HepG2 (cell line): ENCODE data around the gene ZSWIM9. TPM values are rescaled to one million over a fixed set of nuclear protein-coding genes. Genes with fewer than 3 reads are reported as not detected.

ENCODE experiments used
- EEA1 ChIP-seq: sonication (generic); formaldehyde crosslinking; IDR thresholded peaks from 2 replicates; pipeline ENCODE4 v1.5.1; 2020; ENCODE audit warnings: mild to moderate bottlenecking, missing genetic modification reagents, borderline replicate concordance
- EZH2 ChIP-seq: conservative IDR thresholded peaks from 2 replicates; pipeline ENCODE4 v1.6.1; 2012; ENCODE audit warnings: mild to moderate bottlenecking, low read depth, low read length, moderate library complexity
- GATAD1 ChIP-seq: IDR thresholded peaks from 2 replicates; pipeline ENCODE4 v1.6.1; 2016; ENCODE audit warnings: missing genetic modification reagents, missing compliant biosample characterization
- JUNB ChIP-seq: sonication (generic); formaldehyde crosslinking; IDR thresholded peaks from 2 replicates; pipeline ENCODE4 v1.8.0; 2022; ENCODE audit warnings: missing genetic modification reagents, mild to moderate bottlenecking, borderline replicate concordance
- NFE2L2 ChIP-seq: fragments of 150-350 bp; IDR thresholded peaks from 2 replicates; pipeline ENCODE4 v1.6.1; 2014; ENCODE audit warnings: low read length
- PTBP1 ChIP-seq: fragments of 200-400 bp; formaldehyde crosslinking; IDR thresholded peaks from 2 replicates; pipeline ENCODE4 v1.6.1; 2018; ENCODE audit warnings: low read length, low read depth; ENCODE audit not compliant: poor library complexity, severe bottlenecking
- ZMYM4 ChIP-seq: sonication (generic); formaldehyde crosslinking; IDR thresholded peaks from 2 replicates; pipeline ENCODE4 v1.8.1; 2023; ENCODE audit warnings: mild to moderate bottlenecking, missing genetic modification reagents
- ZNF143 ChIP-seq: sonication (generic); formaldehyde crosslinking; IDR thresholded peaks from 2 replicates; pipeline ENCODE4 v1.4.0; 2020; ENCODE audit warnings: missing genetic modification reagents
- ZNF205 ChIP-seq: IDR thresholded peaks from 2 replicates; pipeline ENCODE4 v1.6.1; 2018; ENCODE audit warnings: missing biosample characterization, missing genetic modification reagents
- ZNF350 ChIP-seq: sonication (generic); formaldehyde crosslinking; IDR thresholded peaks from 2 replicates; pipeline ENCODE4 v1.4.0; 2020; ENCODE audit warnings: mild to moderate bottlenecking, low read depth, missing genetic modification reagents, borderline replicate concordance
- ZNF761 ChIP-seq: sonication (generic); formaldehyde crosslinking; conservative IDR thresholded peaks from 2 replicates; pipeline ENCODE4 v1.4.0; 2020; ENCODE audit warnings: mild to moderate bottlenecking, missing genetic modification reagents
- ZNF781 ChIP-seq: sonication (generic); formaldehyde crosslinking; IDR thresholded peaks from 2 replicates; pipeline ENCODE4 v1.5.1; 2020; ENCODE audit warnings: borderline replicate concordance, mild to moderate bottlenecking, missing genetic modification reagents; ENCODE audit errors: not compliant biosample characterization
- polyA plus RNA-seq, 8 experiments: library from polyadenylated mRNA; depleted of rRNA in 3 of 8; stranded (reverse) in 7 of 8; unstranded in 1 of 8; fragments of >200 nt; fragmentation: Illumina TruSeq in 4 of 8; extraction: Trizol in 4 of 8; gene quantifications; 2 replicates each; pipeline versions ENCODE4 v1.2.1 to v1.2.3, GENCODE V29; 2011 to 2016; ENCODE audit warnings: low read depth in 4 of 8, missing spikeins in 1 of 8, mixed read lengths in 1 of 8; ENCODE audit not compliant: insufficient read depth in 1 of 8
- total RNA-seq, 5 experiments: library from RNA; depleted of rRNA; stranded (reverse); fragments of >200 nt; fragmentation: Illumina TruSeq; extraction: Trizol; gene quantifications; 2 replicates each; pipeline ENCODE4 v1.2.3, GENCODE V29; 2016; ENCODE audit warnings: low read depth in 1 of 5
- TF ChIP-seq, protein P1 (sequence below): sonication (generic); formaldehyde crosslinking; IDR thresholded peaks from 2 replicates; pipeline ENCODE4 v1.4.0; 2020; ENCODE audit warnings: missing genetic modification reagents, borderline replicate concordance
- TF ChIP-seq, protein P2 (sequence below): sonication (generic); formaldehyde crosslinking; IDR thresholded peaks from 2 replicates; pipeline ENCODE4 v1.5.0; 2020; ENCODE audit warnings: mild to moderate bottlenecking, missing genetic modification reagents, borderline replicate concordance
- TF ChIP-seq, protein P3 (sequence below): sonication (generic); formaldehyde crosslinking; IDR thresholded peaks from 2 replicates; pipeline ENCODE4 v1.9.0; 2021; ENCODE audit warnings: missing genetic modification reagents, borderline replicate concordance

Gene ZSWIM9
- total and polyA plus RNA-seq, 2 of the 13 experiments (the other 11 are each of a cell fraction or from before 2014, with no cell fraction given), result 0.18 to 1.1 TPM

DNA sequence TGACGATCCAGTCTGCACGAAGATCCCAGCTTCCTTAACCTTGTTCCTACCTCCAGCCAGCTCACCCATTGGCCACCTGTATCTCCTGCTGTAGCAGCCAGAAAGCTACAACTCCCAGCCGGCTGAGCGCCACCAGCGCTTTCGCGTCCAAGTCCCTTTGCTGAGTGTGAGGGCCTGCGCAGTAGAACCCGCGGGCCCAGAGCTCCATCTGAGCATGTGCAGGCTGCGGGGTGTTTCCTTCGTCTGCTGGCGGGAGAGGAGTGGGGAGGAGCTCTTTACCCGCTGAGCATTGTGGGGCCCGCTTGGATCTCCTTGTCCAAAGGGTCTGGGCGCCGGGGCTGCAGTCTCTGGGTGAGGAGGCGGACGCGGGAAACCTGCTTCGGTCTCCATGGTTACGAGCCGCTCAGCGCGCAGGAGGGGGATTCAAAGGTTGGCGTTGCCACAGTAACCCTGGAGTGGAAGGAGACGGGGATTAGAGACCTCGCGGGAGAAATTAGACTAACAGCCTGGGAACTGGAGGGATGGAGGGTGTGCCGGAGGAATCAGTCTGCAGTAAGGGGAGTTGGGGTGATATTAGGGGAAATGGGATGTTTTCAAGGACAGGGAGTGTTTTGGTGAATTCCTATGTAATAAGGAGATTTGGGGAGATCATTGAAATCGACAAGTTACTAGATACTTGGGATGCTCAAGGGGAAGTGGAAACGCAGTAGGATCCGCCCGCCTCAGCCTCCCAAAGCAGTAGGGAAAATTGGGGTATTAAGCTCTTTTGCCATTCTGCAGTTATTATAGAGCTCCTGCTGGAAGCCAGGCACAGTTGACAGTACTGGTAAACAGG, 33.5 kb downstream of the ZSWIM9 start (continued):
- 0 out of 2 replicates have a peak, but pooled peaks have one; percentile 48 for TF ChIP-seq ZNF761 (CRISPR knock-in tag)
- TF ChIP-seq, protein P1, sequence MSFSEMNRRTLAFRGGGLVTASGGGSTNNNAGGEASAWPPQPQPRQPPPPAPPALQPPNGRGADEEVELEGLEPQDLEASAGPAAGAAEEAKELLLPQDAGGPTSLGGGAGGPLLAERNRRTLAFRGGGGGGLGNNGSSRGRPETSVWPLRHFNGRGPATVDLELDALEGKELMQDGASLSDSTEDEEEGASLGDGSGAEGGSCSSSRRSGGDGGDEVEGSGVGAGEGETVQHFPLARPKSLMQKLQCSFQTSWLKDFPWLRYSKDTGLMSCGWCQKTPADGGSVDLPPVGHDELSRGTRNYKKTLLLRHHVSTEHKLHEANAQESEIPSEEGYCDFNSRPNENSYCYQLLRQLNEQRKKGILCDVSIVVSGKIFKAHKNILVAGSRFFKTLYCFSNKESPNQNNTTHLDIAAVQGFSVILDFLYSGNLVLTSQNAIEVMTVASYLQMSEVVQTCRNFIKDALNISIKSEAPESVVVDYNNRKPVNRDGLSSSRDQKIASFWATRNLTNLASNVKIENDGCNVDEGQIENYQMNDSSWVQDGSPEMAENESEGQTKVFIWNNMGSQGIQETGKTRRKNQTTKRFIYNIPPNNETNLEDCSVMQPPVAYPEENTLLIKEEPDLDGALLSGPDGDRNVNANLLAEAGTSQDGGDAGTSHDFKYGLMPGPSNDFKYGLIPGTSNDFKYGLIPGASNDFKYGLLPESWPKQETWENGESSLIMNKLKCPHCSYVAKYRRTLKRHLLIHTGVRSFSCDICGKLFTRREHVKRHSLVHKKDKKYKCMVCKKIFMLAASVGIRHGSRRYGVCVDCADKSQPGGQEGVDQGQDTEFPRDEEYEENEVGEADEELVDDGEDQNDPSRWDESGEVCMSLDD, result no peak
- peak; percentile 49; the same call in 1 of the 2 replicates for TF ChIP-seq ZNF205 (CRISPR knock-in tag)
- peak; percentile 67 for TF ChIP-seq GATAD1 (CRISPR knock-in tag)
- TF ChIP-seq, protein P2, sequence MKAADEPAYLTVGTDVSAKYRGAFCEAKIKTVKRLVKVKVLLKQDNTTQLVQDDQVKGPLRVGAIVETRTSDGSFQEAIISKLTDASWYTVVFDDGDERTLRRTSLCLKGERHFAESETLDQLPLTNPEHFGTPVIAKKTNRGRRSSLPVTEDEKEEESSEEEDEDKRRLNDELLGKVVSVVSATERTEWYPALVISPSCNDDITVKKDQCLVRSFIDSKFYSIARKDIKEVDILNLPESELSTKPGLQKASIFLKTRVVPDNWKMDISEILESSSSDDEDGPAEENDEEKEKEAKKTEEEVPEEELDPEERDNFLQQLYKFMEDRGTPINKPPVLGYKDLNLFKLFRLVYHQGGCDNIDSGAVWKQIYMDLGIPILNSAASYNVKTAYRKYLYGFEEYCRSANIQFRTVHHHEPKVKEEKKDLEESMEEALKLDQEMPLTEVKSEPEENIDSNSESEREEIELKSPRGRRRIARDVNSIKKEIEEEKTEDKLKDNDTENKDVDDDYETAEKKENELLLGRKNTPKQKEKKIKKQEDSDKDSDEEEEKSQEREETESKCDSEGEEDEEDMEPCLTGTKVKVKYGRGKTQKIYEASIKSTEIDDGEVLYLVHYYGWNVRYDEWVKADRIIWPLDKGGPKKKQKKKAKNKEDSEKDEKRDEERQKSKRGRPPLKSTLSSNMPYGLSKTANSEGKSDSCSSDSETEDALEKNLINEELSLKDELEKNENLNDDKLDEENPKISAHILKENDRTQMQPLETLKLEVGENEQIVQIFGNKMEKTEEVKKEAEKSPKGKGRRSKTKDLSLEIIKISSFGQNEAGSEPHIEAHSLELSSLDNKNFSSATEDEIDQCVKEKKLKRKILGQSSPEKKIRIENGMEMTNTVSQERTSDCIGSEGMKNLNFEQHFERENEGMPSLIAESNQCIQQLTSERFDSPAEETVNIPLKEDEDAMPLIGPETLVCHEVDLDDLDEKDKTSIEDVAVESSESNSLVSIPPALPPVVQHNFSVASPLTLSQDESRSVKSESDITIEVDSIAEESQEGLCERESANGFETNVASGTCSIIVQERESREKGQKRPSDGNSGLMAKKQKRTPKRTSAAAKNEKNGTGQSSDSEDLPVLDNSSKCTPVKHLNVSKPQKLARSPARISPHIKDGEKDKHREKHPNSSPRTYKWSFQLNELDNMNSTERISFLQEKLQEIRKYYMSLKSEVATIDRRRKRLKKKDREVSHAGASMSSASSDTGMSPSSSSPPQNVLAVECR (CRISPR knock-in tag), result peak; percentile 82; the same call in 1 of the 2 replicates
- no peak for TF ChIP-seq ZNF781 (CRISPR knock-in tag)
- TF ChIP-seq ZNF143, result peak; percentile 87
- no peak for TF ChIP-seq PTBP1
- TF ChIP-seq ZMYM4 (CRISPR knock-in tag), result 0 out of 2 replicates have a peak, but pooled peaks have one; percentile 54
- no peak for TF ChIP-seq EEA1 (CRISPR knock-in tag)
- TF ChIP-seq NFE2L2, result no peak
- peak; percentile 89; the same call in 1 of the 2 replicates for TF ChIP-seq ZNF350
- TF ChIP-seq, protein P3, sequence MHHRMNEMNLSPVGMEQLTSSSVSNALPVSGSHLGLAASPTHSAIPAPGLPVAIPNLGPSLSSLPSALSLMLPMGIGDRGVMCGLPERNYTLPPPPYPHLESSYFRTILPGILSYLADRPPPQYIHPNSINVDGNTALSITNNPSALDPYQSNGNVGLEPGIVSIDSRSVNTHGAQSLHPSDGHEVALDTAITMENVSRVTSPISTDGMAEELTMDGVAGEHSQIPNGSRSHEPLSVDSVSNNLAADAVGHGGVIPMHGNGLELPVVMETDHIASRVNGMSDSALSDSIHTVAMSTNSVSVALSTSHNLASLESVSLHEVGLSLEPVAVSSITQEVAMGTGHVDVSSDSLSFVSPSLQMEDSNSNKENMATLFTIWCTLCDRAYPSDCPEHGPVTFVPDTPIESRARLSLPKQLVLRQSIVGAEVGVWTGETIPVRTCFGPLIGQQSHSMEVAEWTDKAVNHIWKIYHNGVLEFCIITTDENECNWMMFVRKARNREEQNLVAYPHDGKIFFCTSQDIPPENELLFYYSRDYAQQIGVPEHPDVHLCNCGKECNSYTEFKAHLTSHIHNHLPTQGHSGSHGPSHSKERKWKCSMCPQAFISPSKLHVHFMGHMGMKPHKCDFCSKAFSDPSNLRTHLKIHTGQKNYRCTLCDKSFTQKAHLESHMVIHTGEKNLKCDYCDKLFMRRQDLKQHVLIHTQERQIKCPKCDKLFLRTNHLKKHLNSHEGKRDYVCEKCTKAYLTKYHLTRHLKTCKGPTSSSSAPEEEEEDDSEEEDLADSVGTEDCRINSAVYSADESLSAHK, result no peak
- TF ChIP-seq JUNB (CRISPR knock-in tag), result no peak
- TF ChIP-seq EZH2, result no peak
